H1 (cell line): ENCODE results near the gene ADCY9. TPM values are rescaled to one million over a fixed set of nuclear protein-coding genes. Genes with fewer than 3 reads are reported as not detected.

Source experiments
- CTCF ChIA-PET: fragments of 300-600 bp; sonication (Branson Sonifier 250); formaldehyde crosslinking; loops from one replicate; lab custom pipeline; 2021; ENCODE audit not compliant: partially characterized antibody; lab: Charles Lee
- POLR2A ChIA-PET: fragments of 300-600 bp; sonication (Branson Sonifier 250); formaldehyde crosslinking; loops from one replicate; lab custom pipeline; 2021; ENCODE audit warnings: inconsistent platforms; ENCODE audit not compliant: partially characterized antibody; lab: Charles Lee
- DNase-seq, 2 experiments: peaks; one replicate each; pipeline versions ENCODE4 v3.0.0 to v3.0.0-alpha.2; 2010 to 2022; ENCODE audit warnings: low spot score in 2 of 2, low read depth in 1 of 2, mixed read lengths in 1 of 2
- FAIRE-seq: peaks from 2 replicates; lab custom pipeline; 2011; peaks lifted over from hg19 to GRCh38; lab: Jason Lieb, UNC
- H2AFZ ChIP-seq: 2 replicates; pipeline ENCODE4 v1.8.1; 2012; ENCODE audit warnings: low read length, inconsistent platforms
- H2AK5ac ChIP-seq: 2 replicates; pipeline ENCODE4 v1.6.1; 2013; ENCODE audit warnings: low read depth, low read length
- H2BK120ac ChIP-seq: replicated peaks from 2 replicates; pipeline ENCODE3; 2013; ENCODE audit warnings: low read depth, low read length, inconsistent platforms
- H2BK12ac ChIP-seq: 2 replicates; pipeline ENCODE4 v1.6.1; 2013; ENCODE audit warnings: low read depth, low read length
- H2BK15ac ChIP-seq: 2 replicates; pipeline ENCODE4 v1.6.1; 2013; ENCODE audit warnings: low read length
- H2BK20ac ChIP-seq: 2 replicates; pipeline ENCODE4 v1.6.1; 2013; ENCODE audit warnings: low read length
- H2BK5ac ChIP-seq: 2 replicates; pipeline ENCODE4 v1.6.1; 2013; ENCODE audit warnings: low read depth, low read length
- H3K14ac ChIP-seq: 2 replicates; pipeline ENCODE4 v1.6.1; 2013; ENCODE audit warnings: inconsistent platforms; ENCODE audit not compliant: insufficient read length
- H3K18ac ChIP-seq: 2 replicates; pipeline ENCODE4 v1.6.1; 2013; ENCODE audit warnings: low read length; ENCODE audit errors: extremely low read depth
- H3K23ac ChIP-seq: 2 replicates; pipeline ENCODE4 v1.6.1; 2013; ENCODE audit warnings: inconsistent platforms; ENCODE audit not compliant: insufficient read length
- H3K23me2 ChIP-seq: 2 replicates; pipeline ENCODE4 v1.6.1; 2013; ENCODE audit warnings: low read depth, low read length
- H3K27ac ChIP-seq: 2 replicates; pipeline ENCODE4 v1.6.1; 2011; ENCODE audit warnings: low read depth, low read length, inconsistent platforms
- H3K27me3 ChIP-seq, 4 experiments: replicated peaks in 1 of 4; 1 replicate in 1 of 4; 2 replicates in 3 of 4; pipeline versions ENCODE4 v1.6.1 to v1.8.1; 2011 to 2013; ENCODE audit warnings: low read length in 3 of 4, mild to moderate bottlenecking in 3 of 4, inconsistent platforms in 2 of 4, mixed read lengths in 2 of 4, moderate library complexity in 1 of 4; ENCODE audit not compliant: control insufficient read depth in 3 of 4, insufficient read depth in 3 of 4; ENCODE audit errors: extremely low read depth in 1 of 4
- H3K36me3 ChIP-seq, 4 experiments: 2 replicates each; pipeline versions ENCODE4 v1.6.1 to v1.8.1; 2011 to 2013; ENCODE audit warnings: mild to moderate bottlenecking in 4 of 4, low read length in 3 of 4, moderate library complexity in 2 of 4, control low read depth in 1 of 4, inconsistent platforms in 1 of 4; ENCODE audit not compliant: insufficient read depth in 4 of 4, control insufficient read depth in 2 of 4
- H3K4ac ChIP-seq: replicated peaks from 2 replicates; pipeline ENCODE3; 2013; ENCODE audit warnings: low read length, low read depth, mixed read lengths, inconsistent platforms; ENCODE audit not compliant: insufficient read length
- H3K4me1 ChIP-seq, 4 experiments: replicated peaks in 1 of 4; 1 replicate in 1 of 4; 2 replicates in 3 of 4; pipeline versions ENCODE4 v1.6.1 to v1.8.1; 2011 to 2013; ENCODE audit warnings: low read length in 3 of 4, inconsistent platforms in 2 of 4, mixed read lengths in 1 of 4; ENCODE audit not compliant: insufficient read depth in 4 of 4, control insufficient read depth in 3 of 4
- H3K4me2 ChIP-seq, 2 experiments: 2 replicates each; pipeline versions ENCODE4 v1.6.1 to v1.8.1; 2011 to 2013; ENCODE audit warnings: low read depth in 2 of 2, low read length in 2 of 2, control low read depth in 1 of 2, inconsistent platforms in 1 of 2, mild to moderate bottlenecking in 1 of 2; ENCODE audit not compliant: insufficient read depth in 1 of 2
- H3K4me3 ChIP-seq, 4 experiments: fragments of 200-600, 300-600 bp in 1 of 4; sonication (generic), shearing (Covaris generic), sonication (Bioruptor Twin) in 1 of 4; 2 replicates each; pipeline versions ENCODE4 v1.5.1 to v1.8.1; 2011 to 2016; ENCODE audit warnings: low read length in 4 of 4, low read depth in 3 of 4, control low read depth in 2 of 4, inconsistent platforms in 2 of 4, mild to moderate bottlenecking in 2 of 4, mixed read lengths in 1 of 4, moderate library complexity in 1 of 4; ENCODE audit not compliant: insufficient read depth in 2 of 4; ENCODE audit errors: extremely low read depth in 1 of 4
- H3K56ac ChIP-seq: replicated peaks from 2 replicates; pipeline ENCODE3; 2013; ENCODE audit warnings: low read depth, mild to moderate bottlenecking, mixed read lengths, low read length, inconsistent platforms; ENCODE audit not compliant: insufficient read length
- H3K79me1 ChIP-seq: 2 replicates; pipeline ENCODE4 v1.6.1; 2013; ENCODE audit warnings: low read depth, low read length, control low read depth
- H3K79me2 ChIP-seq, 2 experiments: 2 replicates each; pipeline versions ENCODE4 v1.6.1 to v1.8.1; 2012 to 2013; ENCODE audit warnings: low read length in 2 of 2, mild to moderate bottlenecking in 2 of 2, inconsistent platforms in 1 of 2; ENCODE audit not compliant: insufficient read depth in 2 of 2, control insufficient read depth in 1 of 2
- H3K9ac ChIP-seq, 4 experiments: replicated peaks in 1 of 4; 1 replicate in 1 of 4; 2 replicates in 3 of 4; pipeline versions ENCODE4 v1.6.1 to v1.8.1; 2011 to 2013; ENCODE audit warnings: low read depth in 3 of 4, low read length in 3 of 4, control low read depth in 2 of 4, mild to moderate bottlenecking in 2 of 4, moderate library complexity in 2 of 4, inconsistent platforms in 1 of 4; ENCODE audit errors: extremely low read depth in 1 of 4
- H3K9me3 ChIP-seq, 2 experiments: 2 replicates each; pipeline versions ENCODE4 v1.6.1 to v1.8.1; 2012 to 2013; ENCODE audit warnings: mild to moderate bottlenecking in 2 of 2, moderate library complexity in 2 of 2, control low read depth in 1 of 2, inconsistent platforms in 1 of 2, low read depth in 1 of 2, low read length in 1 of 2, mixed read lengths in 1 of 2; ENCODE audit not compliant: insufficient read depth in 2 of 2
- H4K20me1 ChIP-seq, 2 experiments: replicated peaks in 1 of 2; 2 replicates each; pipeline versions ENCODE3 to v1.8.1; 2011 to 2013; ENCODE audit warnings: inconsistent platforms in 2 of 2, low read length in 2 of 2, mild to moderate bottlenecking in 1 of 2; ENCODE audit not compliant: insufficient read depth in 2 of 2, control insufficient read depth in 1 of 2
- H4K5ac ChIP-seq: 2 replicates; pipeline ENCODE4 v1.6.1; 2013; ENCODE audit warnings: low read length, low read depth, mixed read lengths, inconsistent platforms; ENCODE audit not compliant: insufficient read length
- H4K8ac ChIP-seq: 2 replicates; pipeline ENCODE4 v1.8.0; 2013; ENCODE audit warnings: mild to moderate bottlenecking, moderate library complexity, low read length, inconsistent platforms; ENCODE audit not compliant: insufficient read depth; ENCODE audit errors: extremely low read depth
- H4K91ac ChIP-seq: replicated peaks from 2 replicates; pipeline ENCODE3; 2013; ENCODE audit warnings: low read length, mixed read lengths, inconsistent platforms; ENCODE audit not compliant: insufficient read length
- CBX8 ChIP-seq: fragments of 300-800, 300-1000 bp; sonication (generic); IDR thresholded peaks from 2 replicates; pipeline ENCODE4 v1.7.1; 2016; ENCODE audit warnings: low read depth, low read length, borderline replicate concordance
- CREB1 ChIP-seq: IDR thresholded peaks from 2 replicates; pipeline ENCODE4 v1.6.1; 2012; ENCODE audit warnings: inconsistent platforms
- E2F6 ChIP-seq: IDR thresholded peaks from 2 replicates; pipeline ENCODE4 v1.6.1; 2012; ENCODE audit warnings: inconsistent platforms
- HDAC6 ChIP-seq: IDR thresholded peaks from one replicate; pipeline ENCODE4 v1.7.1; 2012; ENCODE audit warnings: low read depth, mild to moderate bottlenecking, inconsistent platforms, low read length, moderate library complexity
- KDM4A ChIP-seq: IDR thresholded peaks from one replicate; pipeline ENCODE4 v1.7.1; 2012; ENCODE audit warnings: low read depth, mild to moderate bottlenecking, moderate library complexity, low read length, inconsistent platforms; ENCODE audit not compliant: severe bottlenecking
- SRF ChIP-seq: IDR thresholded peaks from 2 replicates; pipeline ENCODE4 v1.6.1; 2011; ENCODE audit warnings: mild to moderate bottlenecking, low read depth, low read length, moderate library complexity
- USF2 ChIP-seq: IDR thresholded peaks from 2 replicates; pipeline ENCODE4 v1.6.1; 2011; ENCODE audit warnings: low read length, improper control_type of control experiment
- WGBS, 2 experiments: shearing (Covaris generic) in 1 of 2; methylation state at CpG; one replicate each; pipeline versions ENCODE4 v1.1.6 to v1.1.7; 2013 to 2015; ENCODE audit warnings: low lambda C conversion rate in 2 of 2, mixed read lengths in 2 of 2, inconsistent platforms in 1 of 2, low coverage in 1 of 2, missing lambda C conversion rate in 1 of 2; ENCODE audit not compliant: insufficient replicate concordance in 2 of 2, insufficient coverage in 1 of 2, insufficient read length in 1 of 2; ENCODE audit errors: extremely low coverage in 1 of 2, missing lambda C conversion rate in 1 of 2; 5-methylcytosine and 5-hydroxymethylcytosine counted together
- polyA plus RNA-seq, 7 experiments: library from polyadenylated mRNA; depleted of rRNA in 3 of 7; stranded (reverse) in 5 of 7; unstranded in 2 of 7; fragments of >200 nt in 5 of 7; fragments of 200-250 nt in 2 of 7; gene quantifications; 1 replicate in 5 of 7; 2 replicates in 1 of 7; 4 replicates in 1 of 7; pipeline versions ENCODE4 v1.2.1 to v1.2.3, GENCODE V29; 2011 to 2013; ENCODE audit warnings: missing spikeins in 2 of 7, mixed read lengths in 2 of 7
- total RNA-seq: library from RNA; stranded (reverse); fragmentation: NEBNext Ultra II Directional; extraction: Animal tissue kit (Norgen Biotek cat#: 25700); gene quantifications from 2 replicates; pipeline ENCODE4 v1.2.1, GENCODE V29; 2021

Gene ADCY9
- total and polyA plus RNA-seq, 2 of the 8 experiments (the other 6 are each of a cell fraction or from before 2014, with no cell fraction given) = 5.4 to 13.1 TPM

- Histone ChIP-seq H2BK12ac (no peak overlapping the region), H4K5ac (no peak overlapping the region), H3K36me3 (no peaks in the 10 kb centered on the region), H3K4ac (no peak overlapping the region), H3K4me1 (no peaks in the 10 kb centered on the region), H3K27ac (no peak overlapping the region), H3K27me3 (no peaks in the 10 kb centered on the region), H3K9ac (no peak overlapping the region), H2BK5ac (no peak overlapping the region), H2AFZ (no peak overlapping the region), H4K8ac (no peak overlapping the region), H2BK120ac (no peak overlapping the region), H3K23me2 (no peaks in the 10 kb centered on the region), H3K14ac (no peak overlapping the region), H3K4me3 (no peak overlapping the region), H3K9me3 (no peaks in the 10 kb centered on the region), H3K23ac (no peak overlapping the region), H3K18ac (no peak overlapping the region), H2BK20ac (no peak overlapping the region), H3K79me2 (no peaks in the 10 kb centered on the region), H4K91ac (no peak overlapping the region), H4K20me1 (no peaks in the 10 kb centered on the region), H3K56ac (no peak overlapping the region), H3K4me2 (no peak overlapping the region), H3K79me1 (no peaks in the 10 kb centered on the region), H2BK15ac (no peak overlapping the region), H2AK5ac (no peak overlapping the region)
- ChIA-PET CTCF (interaction anchor here (0.6 kb wide), 1 partner anchor 200 kb away, joined by 3 read pairs; the partner anchor contains the start of gene SRL), POLR2A (interaction anchor here (1.6 to 1.7 kb wide), 2 partner anchors 22 to 104 kb away, joined by 3 read pairs; no protein-coding TSS in a partner anchor)
- FAIRE-seq (no peak), DNase-seq (no peak)
- TF ChIP-seq USF2 = no peak
- TF ChIP-seq CBX8 = no peak
- no peak for TF ChIP-seq CREB1
- no peak for TF ChIP-seq HDAC6
- TF ChIP-seq E2F6 = no peak
- no peak for TF ChIP-seq SRF
- no peak for TF ChIP-seq KDM4A
- WGBS, 2 experiments = 86% methylated on average over 11 of the region's 11 CpGs; no CpG with 5 or more reads in 1 of the 2 experiments
Observed at GRCh38 chr16:4042581-4042980, 73.7 kb downstream of the ADCY9 start.
